Bronchial epithelial cell (primary cell): ENCODE results near the gene TSKU. TPM values are rescaled to one million over a fixed set of nuclear protein-coding genes. Genes with fewer than 3 reads are reported as not detected.
A peak's percentile ranks its signal among the peaks of the same experiment; 100 is the strongest.

Source experiments
- DNase-seq: peaks from one replicate; pipeline ENCODE4 v3.0.0-alpha.2; 2010; ENCODE audit warnings: low read depth
- FAIRE-seq: peaks from 2 replicates; lab custom pipeline; 2011; peaks lifted over from hg19 to GRCh38; lab: Jason Lieb, UNC
- H3K27me3 ChIP-seq: 2 replicates; pipeline ENCODE4 v1.5.1; 2011; ENCODE audit warnings: low read length; ENCODE audit not compliant: control insufficient read depth, insufficient read depth
- H3K36me3 ChIP-seq: 2 replicates; pipeline ENCODE4 v1.5.1; 2011; ENCODE audit warnings: low read length; ENCODE audit not compliant: control insufficient read depth, insufficient read depth
- H3K4me3 ChIP-seq: 2 replicates; pipeline ENCODE4 v1.5.1; 2011; ENCODE audit warnings: mild to moderate bottlenecking, low read depth, low read length, control low read depth
- total RNA-seq: library from RNA; depleted of rRNA; stranded (reverse); fragments of >200 nt; gene quantifications from 2 replicates; pipeline ENCODE4 v1.2.1, GENCODE V29; 2014
- TF ChIP-seq, protein P1 (sequence below): IDR thresholded peaks from 2 replicates; pipeline ENCODE4 v1.5.1; 2011; ENCODE audit warnings: mild to moderate bottlenecking, moderate library complexity, low read length, control low read depth, inconsistent platforms; ENCODE audit not compliant: insufficient read depth, severe bottlenecking

TSKU gene
- total RNA-seq, 1 donor from 2014 or later: 8.2 TPM

- FAIRE-seq: no peak
- H3K4me3 ChIP-seq: no peak overlapping the region
- no peaks in the 10 kb centered on the region for H3K27me3 ChIP-seq
- TF ChIP-seq, protein P1, sequence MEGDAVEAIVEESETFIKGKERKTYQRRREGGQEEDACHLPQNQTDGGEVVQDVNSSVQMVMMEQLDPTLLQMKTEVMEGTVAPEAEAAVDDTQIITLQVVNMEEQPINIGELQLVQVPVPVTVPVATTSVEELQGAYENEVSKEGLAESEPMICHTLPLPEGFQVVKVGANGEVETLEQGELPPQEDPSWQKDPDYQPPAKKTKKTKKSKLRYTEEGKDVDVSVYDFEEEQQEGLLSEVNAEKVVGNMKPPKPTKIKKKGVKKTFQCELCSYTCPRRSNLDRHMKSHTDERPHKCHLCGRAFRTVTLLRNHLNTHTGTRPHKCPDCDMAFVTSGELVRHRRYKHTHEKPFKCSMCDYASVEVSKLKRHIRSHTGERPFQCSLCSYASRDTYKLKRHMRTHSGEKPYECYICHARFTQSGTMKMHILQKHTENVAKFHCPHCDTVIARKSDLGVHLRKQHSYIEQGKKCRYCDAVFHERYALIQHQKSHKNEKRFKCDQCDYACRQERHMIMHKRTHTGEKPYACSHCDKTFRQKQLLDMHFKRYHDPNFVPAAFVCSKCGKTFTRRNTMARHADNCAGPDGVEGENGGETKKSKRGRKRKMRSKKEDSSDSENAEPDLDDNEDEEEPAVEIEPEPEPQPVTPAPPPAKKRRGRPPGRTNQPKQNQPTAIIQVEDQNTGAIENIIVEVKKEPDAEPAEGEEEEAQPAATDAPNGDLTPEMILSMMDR: no peak
- H3K36me3 ChIP-seq: no peaks in the 10 kb centered on the region
- DNase-seq: no peak
Observed at GRCh38 chr11:76764941-76765665, 18.1 kb upstream of the TSKU start.

- no peak overlapping the region for H3K4me3 ChIP-seq
- H3K27me3 ChIP-seq: no peaks in the 10 kb centered on the region
- no peaks in the 10 kb centered on the region for H3K36me3 ChIP-seq
- FAIRE-seq (no peak), DNase-seq (no peak)
- TF ChIP-seq, protein P1: no peak
Observed at GRCh38 chr11:76765863-76766350, 17.2 kb upstream of the TSKU start.

DNA sequence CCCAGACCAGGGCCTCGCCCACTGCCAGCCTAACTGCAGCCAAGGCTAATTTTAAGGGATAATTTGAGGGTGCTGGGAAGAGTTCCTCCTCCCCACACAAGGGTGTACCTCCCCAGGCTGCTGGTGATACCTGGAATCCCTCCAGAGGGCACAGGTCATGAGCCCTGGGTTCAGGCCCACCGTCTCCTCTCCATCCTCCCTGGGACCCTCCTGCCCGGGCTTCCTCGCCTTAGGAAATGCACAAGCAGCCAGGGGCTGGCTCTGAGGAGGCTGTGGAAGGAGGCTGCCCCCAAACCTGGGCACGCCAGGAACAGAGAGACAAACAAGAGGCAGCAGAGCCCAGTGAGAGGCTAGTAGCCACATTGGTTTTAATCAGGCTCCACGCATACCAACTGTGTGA lies 16.6 kb upstream of the TSKU start:
- DNase-seq (no peak), FAIRE-seq (no peak)
- H3K27me3 ChIP-seq: no peaks in the 10 kb centered on the region
- no peak overlapping the region for H3K4me3 ChIP-seq
- TF ChIP-seq, protein P1: no peak
- no peaks in the 10 kb centered on the region for H3K36me3 ChIP-seq

DNA sequence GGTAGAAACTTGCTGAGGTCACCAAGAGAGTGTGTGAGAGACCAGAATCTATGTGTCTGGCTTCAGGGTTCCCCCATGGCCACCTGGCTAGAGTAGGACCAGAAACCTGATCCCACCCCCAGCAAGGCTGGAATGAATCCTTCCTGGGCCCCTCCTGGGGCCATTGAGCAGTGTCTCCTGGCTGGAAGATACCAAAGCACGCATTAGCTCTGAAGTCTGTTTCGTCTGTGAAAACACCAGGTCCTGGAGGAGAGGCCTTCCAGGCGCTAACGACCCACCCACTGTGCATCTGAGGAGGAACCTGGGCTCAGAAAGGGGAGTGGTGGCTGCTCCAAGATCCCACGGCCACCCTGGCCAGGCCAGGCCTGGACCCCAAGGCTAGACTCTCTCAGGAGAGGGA lies 15.5 kb upstream of the TSKU start:
- H3K27me3 ChIP-seq: no peaks in the 10 kb centered on the region
- H3K36me3 ChIP-seq: no peaks in the 10 kb centered on the region
- TF ChIP-seq, protein P1: no peak
- H3K4me3 ChIP-seq: no peak overlapping the region
- no peak for DNase-seq
- FAIRE-seq: no peak

- FAIRE-seq (no peak), DNase-seq (peak; percentile 49)
- Histone ChIP-seq H3K27me3 (no peaks in the 10 kb centered on the region), H3K36me3 (no peaks in the 10 kb centered on the region), H3K4me3 (no peak overlapping the region)
- TF ChIP-seq, protein P1: no peak
Observed at GRCh38 chr11:76768088-76768908, 14.9 kb upstream of the TSKU start.
